ENCODE measurements around the gene ANKMY1. TPM values are rescaled to one million over a fixed set of nuclear protein-coding genes. Genes with fewer than 3 reads are reported as not detected.

The ANKMY1 gene
- total RNA-seq, 2 experiments from 2014 or later = 25.7 to 26.2 TPM

DNA sequence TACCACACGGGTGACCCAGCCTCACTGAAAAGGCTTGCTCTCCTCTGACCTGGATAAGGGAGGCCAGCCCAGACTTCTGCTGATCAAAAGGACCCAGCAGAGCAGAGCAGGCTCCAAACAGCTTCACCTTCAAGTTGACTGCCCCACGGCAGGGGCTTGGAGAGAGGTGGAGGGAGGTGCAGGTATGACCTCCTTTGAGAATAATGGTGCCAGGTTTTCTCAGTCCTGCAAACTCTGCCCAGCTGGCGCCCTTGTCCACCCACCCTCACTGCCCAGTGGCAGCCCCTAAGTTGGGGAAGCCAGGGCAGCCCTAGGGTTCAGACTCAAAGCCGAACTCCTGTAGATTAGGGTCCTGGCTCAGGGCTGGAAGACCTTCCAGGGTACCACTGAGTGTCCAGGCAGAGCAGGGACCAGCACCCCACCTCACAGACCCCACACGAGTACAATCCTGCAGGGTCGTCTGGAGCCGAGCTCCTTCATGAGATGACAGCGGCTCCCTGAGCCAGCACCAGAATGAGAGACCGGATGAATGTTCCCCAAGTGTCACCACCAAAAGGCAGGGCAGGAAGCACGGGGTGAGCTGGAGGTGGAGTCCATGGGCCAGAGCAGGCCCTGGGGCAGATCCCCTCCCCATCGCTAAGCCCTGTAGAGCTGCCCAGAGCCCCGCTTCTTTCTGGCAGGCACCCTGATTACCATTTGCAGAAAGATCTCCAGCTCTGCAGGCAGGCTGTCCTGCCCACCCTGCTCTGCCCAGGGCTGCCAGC is 125.9 kb downstream of the ANKMY1 start:
- intact Hi-C loops (cut with DNase I, micrococcal nuclease) = loop anchor here in 1 of 2 experiments (10.0 kb wide), 2 partner anchors 367 to 407 kb away; partner anchors contain the start of gene NDUFA10
- Histone ChIP-seq H3K27ac (ENCODE audit: low read depth in 1 of 2, low read length in 2 of 2) (no peak overlapping the region), H3K9me3 (ENCODE audit: control insufficient read depth in 1 of 2, insufficient read depth in 1 of 2, low read length in 2 of 2) (peaks cover 0 to 8% of the 10 kb centered on the region in 2 experiments), H3K4me1 (ENCODE audit: insufficient read depth, low read length) (peaks cover 14% of the 10 kb centered on the region), H3K36me3 (ENCODE audit: insufficient read depth, low read length) (no peaks in the 10 kb centered on the region), H3K27me3 (ENCODE audit: control insufficient read depth in 1 of 2, insufficient read depth in 2 of 2, low read length in 2 of 2) (peaks cover 9 to 22% of the 10 kb centered on the region in 2 experiments), H3K4me3 (ENCODE audit: low read length) (no peak overlapping the region)
- peak in 3 of 14 experiments; percentile 2 to 10 (median 8) for DNase-seq
- no peak overlapping the region for H3K27ac Mint-ChIP-seq
- H3K4me3 Mint-ChIP-seq = peak overlapping the region; percentile 30
- ChIA-PET CTCF (no interaction called here), POLR2A (no interaction called here)
- peaks cover 4% of the 10 kb centered on the region for H3K4me1 Mint-ChIP-seq (ENCODE audit: low read depth)
- ATAC-seq (ENCODE audit: poor library complexity) = no peak
- H3K36me3 Mint-ChIP-seq (ENCODE audit: low read depth) = peaks cover 4% of the 10 kb centered on the region
- H3K9me3 Mint-ChIP-seq = no peaks in the 10 kb centered on the region
- TF ChIP-seq CTCF (IDR thresholded peaks at IDR 0.05) = no peak
- peaks cover 9% of the 10 kb centered on the region for H3K27me3 Mint-ChIP-seq

DNA sequence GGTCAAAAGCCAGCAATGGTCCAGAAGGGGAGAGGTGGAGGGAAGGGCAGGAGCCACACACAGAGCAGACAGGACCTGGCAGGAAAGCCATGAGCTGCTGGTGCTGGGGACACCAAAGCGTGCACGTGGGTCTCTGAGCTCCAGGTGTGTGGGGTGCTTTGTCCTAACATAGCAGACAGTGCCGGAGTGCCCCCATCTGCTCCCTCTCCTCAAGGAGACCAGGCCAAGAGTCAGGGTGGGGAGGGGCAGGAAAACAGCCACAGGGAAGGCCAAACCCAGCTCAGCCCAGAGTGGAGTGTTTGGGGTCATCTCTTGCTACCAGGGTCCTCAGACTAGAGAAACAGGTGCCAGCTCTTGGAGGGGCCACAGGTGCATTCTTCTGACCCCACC is 126.5 kb downstream of the ANKMY1 start:
- H3K27ac Mint-ChIP-seq = no peak overlapping the region
- no peak overlapping the region for H3K4me3 Mint-ChIP-seq
- ATAC-seq (ENCODE audit: poor library complexity) (no peak), DNase-seq (peak in 3 of 14 experiments; percentile 5 to 17 (median 7))
- CTCF ChIA-PET = no interaction called here
- Histone ChIP-seq H3K27ac (ENCODE audit: low read depth in 1 of 2, low read length in 2 of 2) (no peak overlapping the region), H3K4me3 (ENCODE audit: low read length) (no peak overlapping the region), H3K36me3 (ENCODE audit: insufficient read depth, low read length) (no peaks in the 10 kb centered on the region), H3K4me1 (ENCODE audit: insufficient read depth, low read length) (peaks cover 9% of the 10 kb centered on the region), H3K27me3 (ENCODE audit: control insufficient read depth in 1 of 2, insufficient read depth in 2 of 2, low read length in 2 of 2) (peaks cover 3 to 18% of the 10 kb centered on the region in 2 experiments), H3K9me3 (ENCODE audit: control insufficient read depth in 1 of 2, insufficient read depth in 1 of 2, low read length in 2 of 2) (peaks cover 0 to 6% of the 10 kb centered on the region in 2 experiments)
- no peak for TF ChIP-seq CTCF (IDR thresholded peaks at IDR 0.05)
- peaks cover 4% of the 10 kb centered on the region for H3K4me1 Mint-ChIP-seq (ENCODE audit: low read depth)
- POLR2A ChIA-PET = no interaction called here
- H3K9me3 Mint-ChIP-seq = no peaks in the 10 kb centered on the region
- peaks cover 4% of the 10 kb centered on the region for H3K36me3 Mint-ChIP-seq (ENCODE audit: low read depth)
- intact Hi-C loops (cut with DNase I, micrococcal nuclease) = loop anchor here in 1 of 2 experiments (10.0 kb wide), 2 partner anchors 366 to 406 kb away; partner anchors contain the start of gene NDUFA10
- peaks cover 14% of the 10 kb centered on the region for H3K27me3 Mint-ChIP-seq

GRCh38 chr2:240430595-240430994 is 127.2 kb downstream of the ANKMY1 start:
- CTCF ChIA-PET = no interaction called here
- H3K36me3 ChIP-seq (ENCODE audit: insufficient read depth, low read length) = no peaks in the 10 kb centered on the region
- no peak for ATAC-seq (ENCODE audit: poor library complexity)
- H3K36me3 Mint-ChIP-seq (ENCODE audit: low read depth) = peaks cover 4% of the 10 kb centered on the region
- H3K4me1 Mint-ChIP-seq (ENCODE audit: low read depth) = peaks cover 4% of the 10 kb centered on the region
- H3K27me3 Mint-ChIP-seq = peaks cover 14% of the 10 kb centered on the region
- intact Hi-C loops (cut with DNase I, micrococcal nuclease) = loop anchor here in 1 of 2 experiments (10.0 kb wide), 2 partner anchors 366 to 406 kb away; partner anchors contain the start of gene NDUFA10
- H3K4me1 ChIP-seq (ENCODE audit: insufficient read depth, low read length) = peaks cover 9% of the 10 kb centered on the region
- no peak overlapping the region for H3K4me3 Mint-ChIP-seq
- DNase-seq = peak in 2 of 14 experiments; percentile 4 to 17
- no peaks in the 10 kb centered on the region for H3K9me3 Mint-ChIP-seq
- peaks cover 0 to 9% of the 10 kb centered on the region in 2 experiments for H3K9me3 ChIP-seq (ENCODE audit: control insufficient read depth in 1 of 2, insufficient read depth in 1 of 2, low read length in 2 of 2)
- POLR2A ChIA-PET = no interaction called here
- no peak for TF ChIP-seq CTCF (IDR thresholded peaks at IDR 0.05)
- H3K27ac ChIP-seq (ENCODE audit: low read depth in 1 of 2, low read length in 2 of 2) = no peak overlapping the region
- no peak overlapping the region for H3K27ac Mint-ChIP-seq
- peaks cover 3 to 18% of the 10 kb centered on the region in 2 experiments for H3K27me3 ChIP-seq (ENCODE audit: control insufficient read depth in 1 of 2, insufficient read depth in 2 of 2, low read length in 2 of 2)
- no peak overlapping the region for H3K4me3 ChIP-seq (ENCODE audit: low read length)
